Inflammatory macrophage (primary cell): ENCODE results near the gene ATL3.
"Not testable (repeated sequence)": the region's sequence is repeated elsewhere in the genome, so short reads cannot be mapped to it uniquely, and the experiment has no call there.

Experiments used
- DNase-seq, 2 donors: peaks; one replicate each; pipeline ENCODE4 v3.0.0-alpha.2; 2020 to 2022

ATL3 gene

DNA sequence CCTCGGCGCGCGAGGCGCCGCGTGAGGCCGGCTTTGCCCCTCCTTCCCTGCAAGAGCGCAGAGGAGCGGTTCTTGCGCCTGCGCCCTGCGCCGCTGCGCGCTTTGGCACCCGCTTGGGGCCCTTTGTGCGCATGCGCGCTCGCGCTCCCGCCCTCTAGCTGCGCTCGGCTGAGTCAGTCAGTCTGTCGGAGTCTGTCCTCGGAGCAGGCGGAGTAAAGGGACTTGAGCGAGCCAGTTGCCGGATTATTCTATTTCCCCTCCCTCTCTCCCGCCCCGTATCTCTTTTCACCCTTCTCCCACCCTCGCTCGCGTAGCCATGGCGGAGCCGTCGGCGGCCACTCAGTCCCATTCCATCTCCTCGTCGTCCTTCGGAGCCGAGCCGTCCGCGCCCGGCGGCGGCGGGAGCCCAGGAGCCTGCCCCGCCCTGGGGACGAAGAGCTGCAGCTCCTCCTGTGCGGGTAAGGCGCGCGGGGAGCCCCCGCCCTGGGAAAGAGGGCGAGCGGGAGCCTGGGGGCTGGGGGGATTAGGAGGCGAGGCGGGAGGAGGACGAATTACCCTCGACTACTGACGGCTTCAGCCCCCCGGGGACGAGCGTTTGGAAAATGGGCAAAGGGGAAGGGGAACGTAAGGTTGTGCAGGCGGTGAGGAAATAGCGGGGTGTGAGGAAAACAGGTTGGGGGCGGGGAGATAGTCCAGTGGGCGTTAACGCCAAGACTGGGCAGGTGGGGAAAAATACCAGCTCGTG lies 10.3 kb upstream of the ATL3 start, which contains the start of gene RTN3:
TSS of gene RTN3 (plus strand) at position 180 of the 745 bp plus-strand sequence. CDS start at position 317, 137 bp downstream.
- DNase-seq: peak; percentile 99

DNA sequence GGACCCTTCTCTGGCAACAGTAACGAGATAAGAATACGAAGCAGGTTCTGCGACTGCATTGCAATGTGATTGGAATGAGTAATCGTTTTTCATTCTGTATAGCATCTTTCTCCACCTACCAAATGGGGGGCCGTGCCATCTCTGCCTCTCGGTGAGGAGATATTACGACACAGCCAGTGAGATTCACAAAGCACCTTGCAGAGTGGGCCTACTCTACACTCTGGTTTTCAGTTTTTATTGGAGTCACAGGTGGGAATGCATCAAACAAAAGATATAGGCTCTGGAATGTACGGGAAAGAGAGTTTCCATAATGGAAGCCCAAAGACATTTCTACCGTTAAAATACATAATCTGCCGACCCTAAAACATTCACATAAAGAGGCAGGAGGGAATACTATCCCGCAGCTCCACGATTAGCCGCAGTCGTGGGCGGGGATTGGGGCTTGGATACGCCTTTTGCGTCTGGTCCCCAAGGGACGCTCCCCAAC lies 9.7 kb upstream of the ATL3 start:
- DNase-seq: no peak

DNA sequence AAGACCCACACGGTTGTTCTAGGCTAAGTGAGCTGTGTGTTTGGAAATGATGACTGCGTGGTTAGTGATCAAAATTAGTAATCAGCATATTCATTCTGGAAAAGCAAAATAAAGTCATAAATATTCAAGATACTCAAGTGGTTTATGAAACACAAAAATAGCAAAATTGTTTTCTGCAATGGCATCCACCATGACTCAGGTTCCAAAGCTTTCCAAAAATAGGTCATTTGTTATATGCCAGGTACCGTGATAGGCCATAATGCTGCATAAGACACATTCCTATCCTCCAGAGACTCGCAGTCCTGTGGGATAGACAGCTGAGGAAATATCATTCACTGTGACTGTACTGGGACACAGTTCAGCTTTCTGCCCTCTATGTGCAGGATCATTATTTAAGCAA lies 2.4 kb upstream of the ATL3 start:
- no peak for DNase-seq

DNA sequence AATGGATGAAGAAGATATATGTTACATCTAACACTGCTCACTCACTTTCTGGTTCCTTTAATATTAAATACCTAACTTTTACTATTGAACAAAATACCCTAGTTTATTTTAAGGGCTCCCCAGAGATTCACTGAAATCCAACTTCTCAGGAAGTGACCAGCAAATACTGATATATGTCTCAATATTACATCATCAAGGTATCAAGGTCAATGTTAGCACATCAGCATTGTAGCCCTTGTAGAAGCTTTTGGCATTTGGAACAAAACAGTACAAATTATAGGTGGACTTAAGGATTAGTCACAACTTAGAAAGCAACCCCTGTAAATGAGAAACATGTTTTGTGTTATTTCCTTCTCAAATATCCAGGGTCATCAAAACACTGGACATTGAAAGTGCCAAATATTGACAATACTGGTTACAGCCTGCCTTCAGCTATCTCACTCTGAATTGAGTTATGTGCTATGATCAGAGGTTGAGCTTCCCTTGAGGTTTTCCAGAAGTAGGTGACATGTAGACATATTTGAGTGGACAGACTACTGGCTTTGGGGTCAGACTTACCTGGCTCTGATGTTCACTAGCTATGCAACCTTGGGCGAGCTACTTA lies 1.9 kb upstream of the ATL3 start:
- no peak for DNase-seq

- DNase-seq: no peak
Measured at GRCh38 chr11:63672156-63672463, 934 bp upstream of the ATL3 start.

- DNase-seq: peak; percentile 62 to 65
Measured at GRCh38 chr11:63670433-63671321, 499 bp downstream of the ATL3 start.

GRCh38 chr11:63670096-63670432 lies 1.1 kb downstream of the ATL3 start:
- no peak for DNase-seq

DNA sequence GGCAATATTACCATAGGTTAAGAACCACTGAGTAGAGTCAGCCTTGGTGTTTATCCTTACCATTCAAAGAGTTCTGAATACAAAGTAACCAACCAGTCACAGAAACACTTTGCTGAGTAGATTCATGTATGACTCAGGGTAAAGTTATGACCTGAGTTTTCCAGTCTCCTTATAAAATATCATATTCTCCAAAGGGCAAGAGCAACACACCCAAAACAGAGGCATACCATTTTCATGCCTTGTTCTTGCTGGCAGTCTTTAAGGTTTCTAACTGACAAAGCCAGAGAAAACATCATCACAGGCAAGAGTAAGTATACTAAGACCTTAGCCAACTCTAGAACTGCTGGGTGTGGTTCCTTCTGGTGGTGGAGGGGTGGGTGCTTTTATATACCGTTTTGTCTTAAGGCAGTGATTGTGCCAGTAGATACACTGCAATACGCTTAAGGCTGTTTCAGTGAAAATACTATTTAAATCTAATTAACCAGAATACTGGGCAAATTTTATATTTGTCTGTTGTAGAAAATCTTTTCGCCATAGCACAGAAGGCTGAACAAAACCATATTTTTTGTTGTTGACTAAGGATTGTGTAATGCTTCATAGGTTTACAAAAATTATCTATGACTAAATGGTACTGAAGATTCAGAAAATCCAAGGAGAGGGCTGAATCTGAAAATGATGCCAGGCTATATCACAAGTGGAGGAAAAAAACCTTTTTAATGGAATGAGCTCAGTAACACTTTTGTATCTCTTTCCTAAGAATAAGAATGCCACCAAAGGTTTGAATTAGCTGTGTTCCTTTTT lies 3.0 kb downstream of the ATL3 start:
- no peak for DNase-seq

- no peak for DNase-seq
Measured at GRCh38 chr11:63666874-63667273, 4.3 kb downstream of the ATL3 start.

GRCh38 chr11:63663809-63664208 lies 7.4 kb downstream of the ATL3 start:
- DNase-seq: no peak

DNA sequence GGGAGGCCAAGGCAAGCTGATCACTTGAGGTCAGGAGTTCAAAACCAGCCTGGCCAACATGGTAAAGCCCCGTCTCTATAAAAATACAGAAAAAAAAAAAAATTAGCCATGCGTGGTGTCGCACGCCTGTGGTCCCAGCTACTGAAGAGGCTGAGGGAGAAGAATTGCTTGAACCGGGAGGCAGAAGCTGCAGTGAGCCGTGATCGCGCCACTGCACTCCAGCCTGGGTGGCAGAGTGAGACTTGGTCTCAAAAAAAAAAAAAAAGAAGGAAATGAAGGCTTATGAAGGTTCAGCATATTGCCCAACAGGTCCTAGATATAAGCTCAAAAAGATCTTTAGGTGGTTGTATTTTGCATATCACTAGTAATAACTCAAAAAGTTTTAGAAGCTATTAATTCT lies 10.2 kb downstream of the ATL3 start:
- peak in 1 of 2 donors; percentile 19 for DNase-seq

- DNase-seq: no peak
Measured at GRCh38 chr11:63652671-63653070, 18.5 kb downstream of the ATL3 start.

GRCh38 chr11:63643205-63643604 lies 28.0 kb downstream of the ATL3 start:
- DNase-seq: no peak

GRCh38 chr11:63641727-63642126 lies 29.4 kb downstream of the ATL3 start:
- no peak for DNase-seq

- DNase-seq: peak in 1 of 2 donors; percentile 40
Measured at GRCh38 chr11:63639199-63639832, 31.9 kb downstream of the ATL3 start.

- not testable (repeated sequence) for DNase-seq
Measured at GRCh38 chr11:63638436-63638835, 32.7 kb downstream of the ATL3 start.

DNA sequence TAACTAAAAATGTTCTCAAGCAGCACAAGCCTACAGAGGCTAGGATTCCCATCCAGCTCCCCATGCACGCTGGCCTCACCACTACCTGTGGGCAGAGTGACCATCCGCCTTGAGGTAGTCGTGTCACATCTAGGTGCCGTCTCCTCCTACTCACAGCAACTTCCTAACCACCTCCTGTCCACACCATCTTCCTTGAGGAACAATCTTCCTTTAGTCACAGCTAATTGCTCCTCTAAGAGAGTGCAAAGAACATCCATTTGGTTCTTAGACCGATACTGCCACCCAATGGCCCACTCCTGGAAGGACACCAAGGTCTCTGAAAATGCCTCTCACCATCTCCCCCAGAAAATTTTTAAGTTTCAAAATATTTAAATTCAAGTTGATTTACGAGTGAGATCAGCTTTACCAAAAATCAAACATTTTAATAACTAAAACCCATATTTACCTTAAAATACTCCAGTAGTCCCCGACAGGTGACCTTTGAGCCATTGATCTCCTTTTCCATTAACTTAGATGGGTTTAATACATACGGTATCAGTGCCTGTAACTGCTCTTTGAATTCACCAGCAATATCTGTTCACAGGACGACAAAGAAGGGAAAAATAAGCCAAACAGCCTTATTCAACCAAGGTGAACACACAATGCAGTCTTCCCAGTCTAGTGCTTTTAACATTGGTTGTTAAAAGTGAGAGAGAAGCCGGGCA lies 35.3 kb downstream of the ATL3 start:
- peak; percentile 74 to 75 for DNase-seq

DNA sequence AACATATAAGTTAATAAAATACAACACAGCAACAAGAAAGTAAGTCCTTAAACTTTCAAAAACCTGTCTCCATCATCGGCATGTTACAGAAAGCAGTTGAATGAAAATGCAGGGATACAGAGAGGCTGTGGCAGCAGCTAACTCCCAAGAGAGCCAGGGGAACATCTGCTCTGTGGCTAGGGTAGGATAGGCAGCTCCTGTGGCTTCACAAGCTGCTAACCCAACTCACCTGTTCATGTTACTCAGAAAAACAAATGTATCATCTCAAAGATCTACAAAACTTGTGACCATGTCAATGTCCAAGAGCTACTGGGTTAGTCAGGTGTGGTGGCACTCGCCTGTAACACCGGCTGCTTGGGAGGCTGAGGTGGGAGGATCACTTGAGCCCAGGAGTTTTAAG lies 41.8 kb downstream of the ATL3 start:
- no peak for DNase-seq

- DNase-seq: no peak
Measured at GRCh38 chr11:63623513-63624140, 47.5 kb downstream of the ATL3 start.

DNA sequence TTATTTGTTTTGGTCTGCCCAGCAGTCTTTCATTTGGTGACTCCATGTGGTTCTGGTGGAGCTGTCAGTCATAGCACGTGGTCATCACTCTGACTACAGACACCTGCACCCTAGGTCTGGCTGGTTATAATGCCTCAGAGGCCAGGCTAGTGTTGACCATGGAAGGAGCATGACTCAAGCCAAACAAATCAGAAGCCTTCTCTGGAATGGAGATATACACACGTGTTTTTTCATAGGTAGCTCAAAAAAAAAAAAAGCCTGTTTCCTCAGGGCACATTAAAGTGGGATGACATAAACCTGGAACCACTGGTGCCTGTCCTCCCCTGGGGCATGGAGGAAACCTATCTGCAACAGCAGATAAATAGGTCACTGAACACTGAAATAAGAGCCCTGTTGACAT lies 48.9 kb downstream of the ATL3 start:
- DNase-seq: no peak

DNA sequence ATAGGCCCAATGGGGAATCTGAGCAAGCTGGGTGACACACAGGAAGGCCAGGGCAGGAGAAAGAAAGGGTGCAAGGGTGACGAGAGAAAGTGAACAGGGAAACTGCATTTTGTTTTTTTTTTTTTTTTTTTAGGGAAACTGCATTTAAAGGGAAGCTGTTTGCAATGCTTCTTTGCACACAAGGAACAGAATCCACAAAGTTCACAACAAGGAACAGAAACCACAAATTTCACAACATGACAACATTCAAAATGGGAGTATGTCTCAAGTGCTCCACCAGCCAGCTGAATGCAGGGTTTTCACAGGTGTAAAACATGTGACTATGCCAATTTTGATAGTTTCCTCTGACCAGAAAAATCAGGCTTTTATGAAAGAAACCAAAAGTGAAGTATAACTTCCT lies 50.1 kb downstream of the ATL3 start:
- peak; percentile 86 to 95 for DNase-seq
